Stimulated activated CD4-positive, alpha-beta T cell treated with anti-CD3 and anti-CD28 coated beads, Interleukin-15, amount 100 ng/mL, for 48 hours (primary cell): ENCODE results near the gene CHCHD3.
"Not testable (repeated sequence)": the region's sequence is repeated elsewhere in the genome, so short reads cannot be mapped to it uniquely, and the experiment has no call there.

Experiments used
- DNase-seq, 2 donors: peaks; one replicate each; pipeline ENCODE4 v3.0.0-alpha.2; 2020; ENCODE audit warnings: low read depth in 2 of 2

Gene CHCHD3

DNA sequence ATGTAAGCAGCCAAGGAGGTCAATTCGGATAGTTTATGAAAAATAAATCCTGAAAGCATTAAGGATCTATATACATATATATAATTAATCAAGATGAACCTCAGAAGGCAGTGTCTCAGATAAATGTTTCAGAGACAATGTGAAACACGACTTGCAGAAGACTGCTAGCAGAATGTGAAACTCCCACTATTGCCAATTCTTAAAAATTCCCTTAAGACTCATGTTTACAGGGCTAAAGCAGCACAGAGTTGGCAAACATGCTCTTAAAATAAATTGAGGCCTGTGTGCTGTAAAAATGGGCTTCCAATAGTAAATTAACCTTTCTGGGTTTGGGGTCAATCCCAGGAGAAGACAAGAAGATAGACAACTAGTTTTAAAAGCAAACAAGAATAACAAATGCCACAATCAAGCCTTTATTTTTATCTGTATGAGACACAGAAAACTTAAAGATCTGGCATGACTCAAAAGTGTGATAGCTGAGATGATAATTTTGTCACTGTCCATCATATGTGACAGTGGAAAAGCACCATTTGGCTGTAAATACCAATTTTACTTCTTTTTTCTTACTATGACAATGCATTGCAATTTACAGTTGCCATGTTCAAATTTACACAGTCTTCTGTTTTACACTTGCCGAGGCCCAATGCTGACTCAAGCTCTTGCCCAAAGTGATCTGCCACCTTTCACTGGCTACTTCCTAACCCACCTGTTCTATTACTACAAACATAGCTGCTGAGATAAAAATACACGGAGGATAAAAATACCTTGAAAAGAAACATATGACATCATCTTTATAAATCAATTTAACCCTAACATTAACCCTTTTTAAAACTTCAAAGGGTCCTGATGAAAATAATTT lies 78.6 kb downstream of the CHCHD3 start:
- DNase-seq = no peak

DNA sequence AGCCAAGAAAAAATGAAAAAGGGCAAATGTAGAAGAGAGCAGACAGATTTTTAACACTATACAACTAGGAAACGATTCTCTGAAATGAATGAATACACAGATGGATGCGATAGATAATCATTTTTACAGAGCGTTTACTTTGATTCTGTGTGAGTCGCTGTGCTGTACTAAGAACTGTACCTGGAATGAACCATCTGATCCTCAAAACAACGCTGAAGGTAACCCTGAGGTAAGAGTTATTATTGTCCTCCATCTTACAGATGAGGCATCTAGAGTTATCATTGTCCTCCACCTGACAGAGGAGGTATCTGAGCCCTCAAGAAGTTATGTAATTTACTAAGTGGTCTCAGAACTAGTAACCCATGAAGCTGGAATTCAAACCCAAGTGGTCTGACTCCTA lies 80.2 kb downstream of the CHCHD3 start:
- DNase-seq = no peak

DNA sequence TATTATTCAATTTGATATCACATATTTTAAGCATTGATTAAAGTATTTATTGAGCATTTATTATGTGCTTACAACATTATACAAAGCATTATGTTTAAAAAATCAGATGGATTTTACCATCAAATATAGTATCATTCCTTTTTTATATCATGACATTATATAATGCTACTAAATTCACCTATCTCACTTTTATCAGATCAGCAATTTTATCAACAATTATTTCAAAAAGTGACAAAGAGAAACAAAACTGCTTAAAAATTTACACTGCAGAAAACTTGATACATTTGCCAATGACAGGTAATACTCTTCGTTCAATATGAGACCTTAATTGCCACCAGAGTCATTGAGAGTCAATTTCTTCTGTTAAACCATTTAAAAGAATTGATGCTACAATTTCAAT lies 82.0 kb downstream of the CHCHD3 start:
- no peak for DNase-seq

DNA sequence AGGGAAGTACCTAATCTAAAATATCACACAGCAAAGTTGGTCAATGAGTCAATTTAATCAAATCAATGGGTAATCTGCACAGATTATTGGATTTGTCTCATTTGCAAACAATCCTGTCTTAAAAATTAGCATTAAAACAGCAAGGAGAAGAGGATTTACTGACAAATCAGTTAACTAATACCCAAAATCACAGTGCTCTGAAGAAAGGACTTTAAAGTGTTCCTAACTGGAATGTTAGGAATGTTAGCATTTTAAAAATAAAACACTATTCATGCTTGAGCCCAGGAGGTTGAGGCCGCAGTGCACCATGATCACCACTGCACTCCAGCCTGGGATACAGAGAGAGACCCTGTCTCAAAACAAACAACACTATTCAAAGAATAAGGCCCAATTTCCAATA lies 83.1 kb downstream of the CHCHD3 start:
- no peak for DNase-seq

DNA sequence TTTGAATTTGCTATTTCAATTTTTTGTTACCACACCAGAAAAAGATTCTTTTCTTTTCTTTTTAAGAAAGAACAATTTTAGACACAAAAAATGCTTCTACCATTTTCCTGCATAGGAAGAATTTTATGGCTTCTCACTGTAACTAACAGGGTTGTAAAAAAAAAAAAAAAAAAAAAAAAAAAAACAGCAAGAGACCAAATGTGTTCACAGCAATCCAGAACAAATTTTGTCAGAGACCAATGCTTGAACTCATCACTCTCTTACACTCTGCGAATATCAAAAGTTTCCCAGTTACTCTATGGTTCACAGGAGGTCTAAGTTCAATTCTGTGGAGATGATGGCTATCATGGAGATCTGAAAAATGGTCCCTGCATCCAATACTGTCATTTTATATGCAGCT lies 84.4 kb downstream of the CHCHD3 start:
- no peak for DNase-seq

DNA sequence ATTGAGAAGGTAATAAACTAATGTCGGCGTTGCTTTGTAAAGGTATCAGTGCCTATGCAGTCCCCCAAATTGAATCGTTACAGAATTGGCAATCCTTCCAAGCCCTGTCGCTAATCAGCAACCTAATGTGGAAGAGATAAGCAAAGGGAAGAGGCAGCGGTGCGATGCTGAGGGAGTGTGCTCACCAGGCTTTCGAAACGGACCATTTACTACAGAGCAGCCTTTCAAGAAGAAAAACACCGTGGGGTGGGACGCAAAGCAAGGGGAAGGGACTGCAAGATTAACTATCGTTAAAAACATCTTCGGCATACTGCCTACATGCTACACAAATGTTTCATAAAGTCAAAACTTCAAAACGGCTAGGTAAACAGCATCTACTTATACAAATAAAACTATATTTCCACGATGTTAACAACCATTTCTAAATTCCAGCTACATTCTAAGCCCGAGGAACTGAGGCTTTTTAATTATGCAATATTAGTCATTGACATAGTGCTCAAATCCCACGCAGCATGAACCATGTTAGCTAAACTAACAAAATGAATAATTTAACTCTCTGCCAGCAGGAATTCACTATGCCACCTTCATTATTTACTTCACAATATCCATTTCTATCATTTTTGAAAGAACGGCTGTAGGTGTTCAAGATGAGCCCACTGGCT lies 85.2 kb downstream of the CHCHD3 start:
- no peak for DNase-seq

DNA sequence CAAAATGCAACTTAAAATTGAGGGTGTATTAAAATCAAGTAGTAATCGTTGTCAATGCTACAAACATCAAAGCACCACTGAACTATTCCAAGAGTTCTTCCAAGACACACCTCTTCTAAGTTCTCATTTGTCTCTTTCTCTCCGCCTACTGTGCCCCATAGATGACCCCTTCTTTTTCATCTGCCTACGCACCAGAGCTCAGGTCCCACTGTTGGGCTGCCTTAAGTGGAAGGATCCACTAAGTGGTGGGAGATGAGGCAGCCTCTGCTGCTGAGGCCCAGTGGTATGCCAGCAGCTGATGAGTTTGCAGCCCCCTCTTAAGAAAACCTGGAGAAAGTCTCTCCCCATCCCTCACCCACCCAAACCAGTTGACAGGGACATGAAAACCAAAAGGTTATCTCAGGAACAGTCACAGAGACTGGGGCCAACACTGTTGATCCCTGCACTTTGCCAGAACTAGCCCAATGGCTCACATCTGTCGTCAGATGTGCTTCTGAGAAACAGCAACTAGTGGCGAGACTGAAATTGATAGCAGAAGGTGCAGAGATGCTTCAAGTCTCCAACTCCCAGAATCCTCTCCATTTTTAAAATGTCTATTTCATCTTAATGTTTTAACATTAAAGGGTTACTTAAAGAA lies 88.4 kb downstream of the CHCHD3 start:
- DNase-seq = no peak

DNA sequence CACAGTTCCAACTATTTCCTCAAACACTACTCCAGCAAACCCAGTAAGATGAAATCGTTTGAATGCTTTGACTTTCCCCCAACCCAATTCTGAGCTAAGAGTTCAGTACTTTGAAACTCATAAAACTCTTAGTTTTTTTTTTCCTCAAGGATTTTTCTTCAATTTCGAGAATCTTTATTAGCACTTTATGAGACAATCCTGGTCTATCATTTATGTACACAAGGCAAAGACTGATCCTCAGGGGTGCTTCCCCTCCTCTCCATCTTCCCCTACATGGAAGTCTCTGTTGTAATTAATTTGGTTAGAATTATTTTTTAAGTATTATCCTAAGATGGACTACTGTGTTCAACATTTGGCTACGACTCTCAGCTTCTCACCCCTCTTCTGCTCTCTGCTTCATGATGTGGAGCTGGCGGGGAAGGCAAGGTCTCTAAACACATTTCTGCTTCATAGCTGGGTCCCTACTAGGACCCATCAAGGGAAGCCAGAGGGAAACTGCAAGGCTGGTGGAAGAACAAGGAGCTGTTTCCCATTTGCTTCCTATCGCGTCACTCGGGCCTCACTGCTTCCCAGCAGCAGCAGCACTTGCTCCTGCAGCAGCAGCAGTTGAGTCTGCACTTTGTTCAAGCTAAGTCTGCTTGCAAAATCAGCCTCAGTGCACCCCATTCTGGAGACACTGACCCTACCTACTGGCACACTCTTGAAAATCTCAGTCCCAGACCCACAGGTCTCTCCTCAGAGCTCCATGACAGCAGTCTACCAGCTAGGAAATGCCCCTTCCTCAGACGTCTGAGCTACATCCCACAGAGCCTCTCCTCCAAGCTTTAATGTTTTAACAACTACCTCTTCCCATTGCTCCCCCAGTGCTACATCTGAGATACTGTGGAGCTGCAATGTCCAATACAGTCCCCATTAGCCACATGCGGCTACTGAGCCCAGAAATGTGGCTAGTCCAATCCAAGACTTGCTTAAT lies 90.0 kb downstream of the CHCHD3 start:
- DNase-seq = no peak

DNA sequence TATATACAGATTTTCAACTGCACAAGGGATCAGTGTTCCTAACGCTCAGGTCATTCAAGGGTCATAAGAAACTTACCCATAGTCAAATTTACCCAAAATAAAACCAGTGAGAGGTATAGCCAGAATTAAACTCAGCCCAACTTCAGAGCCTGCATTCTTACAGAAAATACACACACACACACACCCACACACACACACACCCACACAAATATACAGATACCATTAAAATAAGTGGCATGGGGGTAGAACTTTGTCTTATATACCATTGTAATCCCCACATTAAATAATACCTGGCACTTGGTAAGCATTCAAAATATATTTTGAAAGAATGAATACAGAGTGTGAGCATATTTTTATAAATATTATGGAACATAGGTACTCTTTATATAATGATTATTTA lies 93.8 kb downstream of the CHCHD3 start:
- DNase-seq = no peak

DNA sequence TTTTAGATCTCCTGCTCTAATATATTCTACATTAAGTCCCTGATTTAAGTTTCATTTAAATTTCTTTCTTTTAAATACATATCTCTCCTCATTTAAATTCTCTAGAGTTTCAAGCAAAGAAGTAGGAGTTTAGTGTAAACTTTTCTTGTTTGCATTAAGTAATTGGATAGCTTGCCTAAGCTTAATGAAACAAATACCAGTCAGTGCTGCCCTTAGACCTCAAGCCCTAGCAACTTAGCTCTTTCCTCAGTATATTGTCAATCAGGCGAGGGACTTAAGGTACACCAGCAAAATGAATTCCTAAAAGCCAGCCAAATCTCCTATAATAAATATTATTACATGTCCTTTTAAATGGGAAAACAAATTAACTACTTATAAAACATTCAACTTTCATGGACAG lies 101.5 kb downstream of the CHCHD3 start:
- DNase-seq = no peak

DNA sequence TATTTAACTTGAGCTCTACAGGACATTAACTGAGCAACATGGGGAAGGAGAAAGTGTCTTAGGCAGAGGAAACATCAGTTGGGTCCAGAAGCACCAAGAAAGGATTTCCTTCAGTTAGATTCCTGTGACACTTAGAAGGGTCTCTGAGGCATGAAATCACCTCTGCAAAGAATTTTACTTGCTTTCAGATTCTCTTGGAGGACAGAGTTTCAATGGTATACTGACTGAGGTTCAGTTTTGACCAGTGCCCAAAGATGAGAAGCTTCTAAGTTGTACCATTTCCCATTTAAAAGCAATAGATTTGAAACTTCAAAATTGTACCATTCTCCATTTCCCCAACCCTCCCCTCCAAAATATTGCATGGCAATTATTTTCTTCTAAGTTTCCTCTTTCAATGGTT lies 102.4 kb downstream of the CHCHD3 start:
- DNase-seq = no peak

DNA sequence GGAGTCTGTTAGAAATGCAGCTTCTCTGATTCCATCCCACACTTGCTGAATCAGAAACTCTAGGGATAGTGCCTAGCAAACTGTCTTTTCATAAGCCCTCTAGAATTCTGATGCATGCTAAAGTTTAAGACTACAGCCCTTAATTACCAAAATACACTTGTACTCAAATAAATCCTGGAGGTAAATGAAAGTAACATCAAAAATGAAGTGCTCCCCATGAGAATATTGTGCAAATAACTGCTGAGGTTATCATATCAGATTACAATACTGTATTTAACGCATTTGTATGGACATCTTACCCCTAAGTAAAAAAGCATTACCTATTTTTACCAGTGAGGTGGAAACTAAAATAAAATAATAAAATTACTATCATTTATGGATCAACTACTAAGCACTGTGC lies 104.7 kb downstream of the CHCHD3 start:
- no peak for DNase-seq

DNA sequence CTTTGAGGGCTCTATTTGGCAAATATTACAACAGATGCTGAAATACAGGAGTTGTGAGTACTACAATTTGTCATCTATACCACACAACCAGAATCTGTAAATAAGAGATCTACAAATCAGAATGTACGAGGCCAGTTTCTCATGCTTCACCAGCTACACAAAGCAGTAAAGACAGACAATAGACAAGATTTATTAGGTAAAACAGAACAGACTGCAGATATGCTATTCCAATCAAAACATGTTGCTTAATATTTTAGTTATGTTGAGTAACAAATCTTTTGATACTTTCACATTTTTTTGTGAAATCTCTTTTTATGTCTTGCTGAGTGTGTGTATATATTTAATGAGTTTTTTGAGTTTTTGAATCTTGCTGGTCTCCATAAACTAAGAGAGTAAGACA lies 109.1 kb downstream of the CHCHD3 start:
- no peak for DNase-seq

DNA sequence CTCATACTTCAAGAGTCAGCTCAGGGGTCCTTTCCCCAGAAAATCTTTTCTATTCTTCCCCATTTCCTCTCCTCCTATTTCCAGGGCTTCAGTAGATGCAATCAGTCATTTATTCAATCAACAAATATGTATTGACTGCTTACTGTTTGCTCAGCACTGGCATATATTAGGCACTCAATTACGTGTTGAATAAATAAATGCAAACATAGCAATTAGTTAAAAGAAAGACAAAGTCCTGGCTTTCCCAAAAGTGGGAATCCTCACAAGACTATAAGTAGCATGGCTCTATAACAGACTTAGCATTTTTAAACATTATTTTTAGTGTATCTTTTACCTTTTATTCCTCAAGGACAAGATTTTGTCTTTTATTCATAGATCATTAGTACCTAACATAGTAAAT lies 111.6 kb downstream of the CHCHD3 start:
- DNase-seq = no peak

DNA sequence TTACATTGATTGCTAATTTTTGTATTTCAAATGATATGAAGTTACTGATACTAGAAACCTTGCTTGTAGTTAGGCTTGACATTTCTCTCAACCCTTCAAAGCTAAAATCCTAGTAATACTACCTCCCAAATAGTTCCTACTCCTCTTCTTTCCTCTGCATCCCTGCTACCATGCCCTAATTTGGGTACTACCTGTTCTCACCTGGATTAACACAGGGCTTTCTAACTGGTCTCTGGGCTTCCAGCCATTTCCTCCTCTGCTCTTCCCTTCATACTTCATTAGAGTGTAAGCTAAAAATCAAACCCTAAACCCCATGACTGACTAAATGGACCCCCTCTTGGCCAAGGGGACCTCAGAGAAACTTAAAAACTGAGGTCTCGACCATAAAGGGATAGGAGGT lies 112.4 kb downstream of the CHCHD3 start:
- no peak for DNase-seq

DNA sequence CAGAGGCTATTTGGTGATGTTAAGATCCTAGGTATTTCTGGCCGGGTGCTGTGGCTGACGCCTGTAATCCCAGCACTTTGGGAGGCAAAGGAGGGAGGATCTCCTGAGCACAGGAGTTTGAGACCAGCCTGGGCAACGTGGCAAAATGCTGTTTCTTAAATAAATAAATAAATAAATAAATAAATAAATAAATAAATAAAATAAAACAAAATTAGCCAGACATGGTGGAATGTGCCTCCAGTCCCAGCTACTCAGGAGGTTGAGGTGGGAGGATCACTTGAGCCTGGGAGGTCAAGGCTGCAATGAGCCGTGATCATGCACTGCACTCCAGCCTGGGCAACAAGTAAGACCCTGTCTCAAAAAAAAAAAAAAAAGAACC lies 114.4 kb downstream of the CHCHD3 start:
- DNase-seq = not testable (repeated sequence)

DNA sequence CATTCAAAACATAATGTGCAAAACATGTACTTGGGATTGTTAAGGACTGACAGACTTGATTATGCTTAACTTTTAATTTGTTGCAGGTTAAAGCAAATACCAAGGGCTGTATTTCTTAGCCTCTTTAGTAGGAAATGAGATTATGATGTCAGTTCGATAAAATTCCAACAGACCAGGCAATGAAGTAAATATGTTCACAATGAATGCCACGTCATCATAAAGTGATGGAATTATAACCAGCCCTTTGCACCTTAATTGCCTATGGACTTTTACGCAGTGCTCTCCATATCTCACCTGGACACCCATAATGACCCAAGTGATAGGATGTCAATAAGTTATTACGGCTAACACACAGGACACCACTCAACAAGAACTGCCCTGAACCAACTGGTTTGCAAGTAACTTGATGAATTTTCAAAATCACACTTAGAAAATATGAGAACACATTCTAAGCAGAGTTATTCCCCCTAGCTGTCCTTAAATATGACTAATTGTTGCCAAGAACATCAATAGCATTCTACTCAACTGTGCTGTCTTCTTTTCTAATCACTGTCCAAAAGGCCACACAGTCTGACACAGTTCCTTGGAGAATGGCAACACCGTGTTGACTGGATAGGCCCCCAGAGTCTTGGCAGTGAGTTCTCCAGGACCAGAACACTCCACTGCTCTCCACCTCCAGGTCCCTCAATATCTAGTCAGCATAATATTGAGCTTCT lies 115.0 kb downstream of the CHCHD3 start:
- DNase-seq = no peak

DNA sequence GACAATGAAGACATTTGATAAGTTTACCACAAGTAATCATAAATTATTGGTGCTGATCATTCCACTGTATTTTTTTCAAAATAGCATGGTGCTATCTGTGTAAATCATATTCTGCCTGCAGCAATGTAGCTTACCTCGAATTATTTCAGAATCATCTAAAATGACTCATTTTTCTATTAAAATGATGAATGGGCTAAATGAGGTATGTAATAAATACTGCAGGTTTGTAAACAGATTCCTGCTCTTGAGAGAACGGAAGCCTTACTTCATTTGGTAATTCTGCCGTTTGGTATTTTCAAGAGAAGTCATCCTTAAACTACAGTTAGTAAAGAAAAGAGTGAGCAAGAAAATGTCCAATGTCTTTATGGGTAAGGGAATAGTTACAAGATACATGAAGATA lies 115.9 kb downstream of the CHCHD3 start:
- DNase-seq = no peak

DNA sequence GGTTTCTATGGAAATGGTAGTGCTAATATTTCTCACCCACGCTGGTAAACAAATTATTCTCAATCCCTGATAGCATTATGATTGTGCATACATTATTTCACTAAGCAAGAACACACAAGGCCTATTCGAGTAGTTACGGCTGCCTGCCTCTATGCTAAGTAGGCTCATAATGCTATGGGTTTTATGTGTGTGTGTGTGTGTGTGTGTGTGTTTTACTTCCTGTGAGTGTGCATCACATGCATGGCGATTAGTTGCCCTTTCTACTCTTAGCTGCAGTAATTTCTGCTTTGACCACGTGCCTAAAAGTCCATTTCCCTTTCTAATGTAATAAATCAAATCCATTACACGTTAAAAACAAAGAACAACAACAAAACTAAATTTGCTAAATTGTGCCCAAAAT lies 117.0 kb downstream of the CHCHD3 start:
- DNase-seq = no peak

DNA sequence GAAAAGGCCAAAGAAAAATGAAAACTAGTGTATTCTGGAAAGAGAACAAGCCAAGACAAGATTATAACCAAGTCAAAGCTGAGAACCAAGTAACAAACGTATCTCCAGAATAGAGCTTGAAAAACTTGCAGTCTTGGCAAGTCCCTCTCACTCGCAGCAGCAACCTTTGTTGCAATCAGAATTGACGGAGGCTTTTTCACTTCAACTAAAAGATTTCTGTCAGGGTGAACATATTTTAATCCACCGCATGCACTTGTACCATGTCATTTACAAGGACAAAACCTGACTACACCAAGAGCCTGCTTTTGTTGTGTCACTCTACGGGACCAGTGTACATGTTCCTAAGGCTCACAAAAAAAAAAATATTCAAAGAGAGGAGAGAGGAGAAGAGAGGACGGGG lies 122.0 kb downstream of the CHCHD3 start:
- DNase-seq = no peak

DNA sequence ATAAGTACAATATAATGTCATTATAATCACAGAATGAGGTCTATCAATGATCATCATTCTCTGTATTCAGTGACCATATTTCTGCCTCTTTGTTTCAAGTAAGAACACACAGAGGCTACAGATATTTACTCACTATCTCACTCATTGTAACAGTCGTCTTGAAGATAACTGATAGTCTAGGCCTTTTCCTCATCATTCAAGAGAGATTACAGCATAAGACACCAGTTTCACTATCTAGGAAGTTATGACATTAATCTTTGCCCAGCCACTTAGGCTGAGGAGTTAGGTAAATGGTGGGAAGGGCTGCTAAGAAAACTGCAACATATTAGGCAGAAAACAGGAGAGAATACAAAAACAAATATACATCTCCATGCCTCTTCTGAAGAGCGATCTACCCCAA lies 125.3 kb downstream of the CHCHD3 start:
- DNase-seq = no peak
